Right hindlimb (tissue), 1 donor: ENCODE results near the gene CCDC38.
"Not testable (repeated sequence)": the region's sequence is repeated elsewhere in the genome, so short reads cannot be mapped to it uniquely, and the experiment has no call there.

Source experiments
- DNase-seq: peaks from one replicate; pipeline ENCODE4 v3.0.0-alpha.2; 2018

Gene CCDC38

DNA sequence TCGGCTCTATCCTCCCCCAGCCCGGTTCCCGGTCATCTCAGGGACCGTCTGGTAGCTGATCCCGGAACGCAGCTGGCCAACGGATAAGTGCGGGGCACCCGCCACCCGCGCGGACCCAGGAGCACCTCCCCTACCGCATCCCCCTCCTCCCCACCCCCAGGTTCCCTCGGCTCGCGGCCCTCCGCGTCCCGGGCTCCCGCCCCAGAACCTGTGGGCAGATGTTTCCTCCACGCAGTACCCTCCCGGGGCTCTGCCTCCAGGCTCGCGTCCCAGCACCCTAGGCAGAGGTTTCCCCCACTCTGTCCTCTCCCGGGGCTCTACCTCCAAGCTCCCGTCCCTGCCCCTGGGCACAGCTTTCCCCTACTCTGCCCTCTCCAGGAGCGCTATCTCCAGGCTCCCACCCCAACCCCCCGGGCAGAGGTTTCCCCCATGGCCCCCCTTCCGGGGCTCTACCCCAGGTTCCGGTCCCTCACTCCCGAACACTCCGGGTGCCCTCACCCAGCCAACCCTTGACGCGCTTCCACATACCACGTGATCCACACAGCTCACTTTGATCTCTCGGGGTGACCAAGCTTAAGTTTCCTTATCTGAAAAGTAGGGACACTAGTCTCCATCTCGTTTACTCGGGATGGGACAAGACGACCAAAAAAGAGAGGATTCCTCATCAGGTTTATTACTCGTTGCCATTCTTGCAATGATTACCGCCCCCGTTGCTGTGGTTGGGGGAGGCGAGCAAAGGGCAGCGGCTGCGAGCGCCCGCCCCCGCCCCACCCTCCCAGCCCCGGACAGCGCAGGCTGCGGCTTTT lies at the start of gene CCDC38:
Gene CCDC38 (minus strand): TSS at position 91 of the 806 bp plus-strand sequence. CDS start 6,105 bp downstream, outside the sequence.
- DNase-seq, result peak; percentile 73

DNA sequence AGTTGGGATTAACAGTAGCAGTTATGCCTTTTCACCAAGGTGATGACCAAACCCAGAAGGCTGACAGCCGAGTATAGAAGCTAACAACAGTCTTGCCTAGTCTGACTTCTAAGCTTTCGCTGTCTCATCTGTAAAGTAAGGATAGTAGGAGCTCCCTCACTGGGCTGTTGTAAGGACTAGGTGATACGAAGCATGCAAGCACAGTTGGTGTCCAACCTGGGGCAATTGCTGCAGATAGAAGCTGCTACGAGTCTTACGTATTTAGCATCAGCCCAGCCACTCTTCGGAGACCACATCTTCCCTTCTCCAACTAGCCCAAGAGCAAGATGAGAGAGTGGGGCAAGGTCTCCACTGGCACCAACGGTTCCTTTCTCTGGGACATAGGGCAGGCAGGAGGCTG lies 47.7 kb upstream of the CCDC38 start:
- no peak for DNase-seq

DNA sequence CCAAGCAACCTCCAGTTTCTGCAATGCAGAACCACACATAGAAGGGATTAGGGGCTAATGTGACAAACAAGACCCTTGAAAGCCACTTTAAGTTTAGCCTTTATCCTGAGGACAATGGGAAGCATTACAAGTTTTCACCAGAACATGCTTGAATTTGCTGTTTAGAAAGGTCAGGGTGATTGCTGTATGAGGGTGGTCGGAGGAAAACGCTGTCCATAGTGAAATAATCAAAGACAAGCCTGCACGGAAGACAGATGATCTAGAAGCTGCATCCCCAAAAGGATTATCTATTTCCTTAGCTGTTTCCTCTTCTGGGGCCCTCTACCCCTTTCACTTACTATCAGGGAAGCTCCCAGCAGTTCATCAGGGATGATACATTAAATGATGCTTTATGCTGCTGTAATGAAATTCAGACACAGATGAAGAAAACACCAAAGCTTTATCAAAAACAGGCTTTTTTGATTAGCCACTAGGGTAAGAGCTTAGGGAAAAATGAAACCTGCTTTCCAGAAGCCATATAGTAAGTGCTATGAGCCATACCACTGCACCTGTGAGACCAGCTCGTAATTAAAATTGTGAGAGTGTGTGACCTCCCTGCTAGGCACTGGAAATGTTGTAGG lies 47.2 kb upstream of the CCDC38 start:
- no peak for DNase-seq

DNA sequence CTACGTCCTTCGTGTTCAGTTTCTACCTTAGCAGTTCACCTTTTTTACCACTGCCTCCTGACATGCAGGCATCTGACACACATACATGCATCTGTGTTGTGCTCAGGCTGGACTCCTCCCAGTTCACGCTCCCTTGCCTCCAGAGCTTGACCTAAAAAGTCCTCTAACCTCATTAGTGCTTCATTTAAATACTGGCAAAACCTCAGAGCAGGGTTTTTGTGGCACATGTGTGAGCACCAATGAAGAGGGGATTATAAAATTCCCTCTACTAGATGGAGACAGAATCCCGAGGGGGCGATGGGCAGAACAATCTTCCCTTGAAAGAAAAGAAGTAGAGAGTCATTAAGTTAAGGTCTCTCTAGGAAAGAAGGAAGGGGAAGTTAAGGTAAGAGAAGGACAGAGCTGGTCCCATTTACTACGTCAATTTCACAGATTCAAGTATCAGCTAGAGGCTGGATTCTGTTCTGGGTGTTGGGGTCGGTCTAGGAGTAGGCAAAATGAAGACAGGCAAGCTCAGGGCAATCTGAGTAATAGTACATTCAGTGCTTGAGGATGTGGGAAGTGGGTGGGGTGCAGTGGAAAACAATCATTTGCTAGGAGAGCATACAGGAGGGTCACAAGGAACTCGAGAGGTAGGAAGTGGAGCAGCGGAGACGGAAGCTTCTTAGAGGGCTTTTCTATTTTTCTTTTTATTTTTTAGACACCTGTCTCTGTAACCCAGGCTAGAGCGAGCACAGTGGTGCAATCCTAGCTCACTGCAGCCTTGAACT lies 46.3 kb upstream of the CCDC38 start:
- no peak for DNase-seq

DNA sequence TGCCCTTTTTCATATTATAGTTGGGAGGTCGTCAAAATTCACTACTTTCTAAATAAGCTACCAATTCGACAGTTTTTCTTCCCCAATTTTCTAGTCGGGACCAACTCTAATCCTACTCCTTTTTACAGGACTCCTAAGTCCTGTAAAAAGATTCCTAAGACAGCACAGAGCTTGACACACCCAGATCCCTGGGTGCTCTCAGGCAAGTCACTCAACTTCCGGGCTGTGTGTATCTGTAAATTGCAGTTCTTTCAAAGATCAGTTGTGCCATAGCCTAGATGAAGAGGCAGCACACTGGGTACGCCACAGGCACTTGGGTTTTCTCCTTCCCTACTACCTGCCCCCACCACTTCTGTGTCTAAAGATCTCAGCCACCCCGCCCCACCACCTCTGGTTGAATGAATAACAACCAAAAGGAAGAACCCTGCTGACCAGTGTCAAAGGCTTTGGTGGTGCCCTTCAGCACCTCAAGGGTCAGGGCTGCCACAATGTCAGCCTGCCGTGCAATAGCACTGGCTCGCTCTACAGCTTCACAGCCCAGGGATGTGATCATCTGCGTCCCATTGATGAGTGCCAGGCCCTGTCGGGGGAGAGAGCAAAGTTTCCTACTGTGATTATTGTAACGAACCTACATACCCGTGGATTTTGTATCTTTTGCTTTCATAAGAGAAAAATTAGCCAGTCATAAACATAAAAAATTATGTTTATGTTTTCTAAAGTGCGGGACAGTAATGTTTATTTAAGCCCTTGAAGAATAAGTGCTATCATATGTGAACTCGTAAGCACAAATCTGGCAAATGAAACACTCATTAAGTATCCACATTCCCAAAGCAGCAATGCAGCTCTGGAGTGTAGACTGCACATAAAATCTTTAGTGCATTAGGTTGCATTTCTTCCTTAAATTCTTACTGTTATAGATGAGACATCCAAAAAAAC lies 44.5 kb upstream of the CCDC38 start:
- DNase-seq, result no peak

DNA sequence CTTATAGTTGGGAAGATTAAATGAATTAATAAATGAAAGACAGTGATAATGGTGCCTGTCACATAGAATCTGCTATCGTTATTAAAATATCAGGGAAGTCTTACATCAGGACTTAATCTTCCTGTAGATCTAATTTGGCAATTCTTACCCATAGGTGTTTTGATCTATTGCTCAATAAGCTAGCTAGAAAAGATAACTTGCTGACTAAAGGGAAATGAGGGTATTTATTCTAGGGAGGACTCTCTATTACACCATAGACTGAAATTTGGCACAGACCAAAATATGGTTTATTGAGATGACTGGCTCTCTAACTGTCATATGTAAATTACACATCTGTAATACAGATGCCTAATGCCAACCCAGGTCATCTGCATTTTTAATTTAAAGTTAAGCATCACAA lies 42.3 kb upstream of the CCDC38 start:
- DNase-seq, result no peak

DNA sequence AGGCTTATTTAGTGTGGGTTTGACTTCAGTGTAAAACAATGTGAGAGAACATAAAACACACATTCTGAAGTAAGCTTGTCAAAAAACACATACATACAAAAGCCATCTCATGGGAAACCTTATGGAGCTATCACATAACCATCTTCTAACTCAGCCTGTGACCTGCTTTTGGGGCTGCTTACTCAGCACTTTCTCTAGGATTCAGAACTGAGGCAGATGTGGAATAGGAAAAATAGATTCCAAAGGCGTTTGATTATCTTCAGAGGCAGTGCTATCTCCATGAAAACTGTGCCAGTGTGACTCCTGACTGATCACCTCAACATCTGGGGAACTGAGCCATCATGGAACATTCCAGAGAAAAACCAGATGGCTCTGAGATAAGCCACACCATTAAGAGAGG lies 40.2 kb upstream of the CCDC38 start:
- DNase-seq, result no peak

DNA sequence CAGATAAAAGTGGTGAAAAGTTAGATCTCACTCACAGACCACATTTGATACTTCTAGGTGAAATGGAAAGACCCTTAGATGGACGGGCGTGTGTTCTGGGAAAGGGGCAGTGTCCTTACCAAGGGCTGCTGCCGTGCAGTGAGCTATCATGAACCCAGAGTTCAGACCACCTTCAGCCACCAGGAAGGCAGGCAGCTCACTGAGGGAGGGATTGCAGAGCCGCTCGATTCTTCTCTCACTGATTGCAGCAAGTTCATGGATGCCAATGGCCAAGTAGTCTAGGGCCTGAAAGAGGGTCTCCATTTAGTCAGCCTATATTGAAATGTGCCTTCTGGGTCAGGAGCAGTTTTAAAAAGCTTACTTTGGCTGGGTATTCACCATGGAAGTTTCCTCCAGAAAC lies 38.0 kb upstream of the CCDC38 start:
- DNase-seq, result no peak

DNA sequence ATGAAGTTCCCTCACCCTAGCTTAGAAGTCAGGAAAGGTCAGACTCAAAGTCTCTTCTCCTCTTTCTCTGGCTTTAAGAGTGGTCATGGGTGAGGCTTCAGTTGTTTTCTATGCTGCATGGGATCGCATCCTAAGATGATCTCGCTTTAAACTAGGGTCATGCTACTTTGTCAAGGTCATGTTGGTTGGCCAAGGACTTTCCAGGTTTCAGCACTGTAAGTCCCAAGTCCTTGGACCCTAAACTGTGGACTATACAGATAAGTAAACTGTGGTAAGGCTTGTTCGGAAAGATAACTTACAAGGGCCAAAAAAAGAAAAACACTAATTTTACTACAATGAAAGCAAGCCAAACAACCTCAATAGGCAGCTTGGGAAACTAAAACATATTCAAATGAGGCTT lies 36.4 kb upstream of the CCDC38 start:
- DNase-seq, result no peak

DNA sequence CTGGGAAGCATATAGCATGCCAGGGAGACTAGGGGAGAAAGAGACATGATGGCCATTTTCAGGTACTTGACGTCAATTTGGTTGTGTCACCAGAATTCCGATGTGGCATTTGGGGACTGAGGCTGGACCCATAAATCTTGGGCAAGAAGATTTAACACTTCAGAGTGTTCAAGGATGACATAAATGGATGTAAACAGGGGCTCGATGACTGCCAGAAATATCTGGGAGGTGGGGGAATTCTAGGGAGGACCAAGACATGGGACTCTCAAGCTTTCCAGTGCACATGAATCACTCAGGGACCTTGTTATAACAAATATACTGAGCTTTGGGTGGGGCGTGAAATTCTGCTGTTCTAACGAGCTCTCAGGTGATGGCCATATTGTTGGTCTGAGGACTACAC lies 35.9 kb upstream of the CCDC38 start:
- DNase-seq, result no peak

DNA sequence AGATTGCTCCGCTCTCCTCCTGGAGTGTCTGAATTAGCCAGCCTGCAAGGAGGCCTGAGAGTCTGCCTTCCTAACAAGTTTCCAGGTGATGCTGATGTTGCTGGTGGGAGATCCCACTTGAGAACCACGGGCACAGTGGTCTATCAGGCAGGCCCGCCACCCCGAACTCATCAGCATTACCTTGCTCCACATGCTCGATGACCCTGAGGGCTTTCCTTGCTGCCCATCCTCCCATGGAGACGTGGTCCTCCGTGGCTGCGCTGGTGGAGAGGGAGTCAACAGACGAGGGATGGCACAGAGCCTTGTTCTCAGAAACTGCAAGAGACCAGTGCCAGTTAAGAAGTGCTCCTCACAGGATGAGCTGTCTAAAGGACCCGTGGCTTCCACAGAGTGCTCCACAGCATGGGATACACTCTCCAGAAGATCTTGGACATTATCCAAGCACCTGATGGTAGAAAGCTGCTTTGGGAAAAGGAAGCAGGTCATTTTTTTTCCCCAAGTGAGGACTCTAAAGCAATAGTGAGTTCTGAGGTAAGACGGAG lies 35.4 kb upstream of the CCDC38 start:
- no peak for DNase-seq

DNA sequence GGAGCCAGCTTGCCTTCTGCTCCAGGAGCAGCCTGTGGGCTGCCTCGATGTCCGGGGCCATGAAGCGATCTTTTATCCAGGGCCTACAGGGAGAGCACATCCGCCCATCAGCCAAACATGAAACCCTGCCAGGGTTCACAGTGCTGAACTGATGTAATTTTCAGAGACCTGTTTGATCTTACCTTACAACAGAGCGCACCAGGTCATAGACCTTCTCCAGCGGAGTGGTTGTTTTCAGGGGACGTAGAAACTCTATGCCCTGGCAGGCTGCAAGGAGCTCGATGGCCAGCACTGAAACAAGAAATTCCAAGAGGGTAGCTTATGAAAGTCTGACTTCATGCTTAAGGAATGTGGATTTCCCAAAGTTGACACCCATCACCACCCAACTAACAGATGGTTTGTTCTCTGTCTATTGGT lies 34.0 kb upstream of the CCDC38 start:
- no peak for DNase-seq

DNA sequence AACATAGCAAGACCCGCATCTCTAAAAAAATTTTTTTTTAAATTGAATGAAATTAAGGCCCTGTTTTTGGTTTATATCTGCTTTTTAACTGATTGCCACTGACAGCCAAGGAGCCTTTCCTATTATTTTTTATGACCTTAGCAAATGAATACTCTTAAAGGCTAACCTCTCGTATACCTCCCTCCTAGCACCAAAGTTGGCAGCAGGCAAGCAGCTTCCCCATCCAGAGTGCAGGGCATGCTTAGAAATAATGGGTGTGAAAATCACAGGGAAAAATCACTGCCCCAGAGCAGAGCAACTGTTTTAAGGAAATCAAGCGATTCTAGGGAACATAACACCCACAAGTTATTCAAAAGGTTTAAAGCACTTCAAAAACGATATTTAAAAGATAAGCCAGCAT lies 33.1 kb upstream of the CCDC38 start:
- no peak for DNase-seq

DNA sequence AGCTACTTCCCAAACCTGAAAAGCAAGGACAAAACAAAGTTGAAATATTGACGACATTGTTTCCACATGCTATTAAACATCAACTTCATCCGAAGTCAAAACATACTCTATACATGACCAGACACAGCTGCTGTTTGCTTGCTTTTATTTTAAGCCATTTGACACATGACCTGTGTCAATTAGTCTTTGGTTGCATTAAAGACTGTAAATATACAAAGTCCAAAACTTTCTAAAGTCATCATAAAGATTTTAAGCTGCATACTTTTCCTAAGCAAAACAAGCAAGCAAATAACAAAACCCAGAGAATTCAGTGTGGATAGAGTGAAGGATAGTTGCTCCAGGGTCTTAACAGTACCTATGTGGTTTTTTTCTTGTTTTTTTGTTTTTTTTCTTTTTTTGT lies 31.9 kb upstream of the CCDC38 start:
- DNase-seq, result no peak

DNA sequence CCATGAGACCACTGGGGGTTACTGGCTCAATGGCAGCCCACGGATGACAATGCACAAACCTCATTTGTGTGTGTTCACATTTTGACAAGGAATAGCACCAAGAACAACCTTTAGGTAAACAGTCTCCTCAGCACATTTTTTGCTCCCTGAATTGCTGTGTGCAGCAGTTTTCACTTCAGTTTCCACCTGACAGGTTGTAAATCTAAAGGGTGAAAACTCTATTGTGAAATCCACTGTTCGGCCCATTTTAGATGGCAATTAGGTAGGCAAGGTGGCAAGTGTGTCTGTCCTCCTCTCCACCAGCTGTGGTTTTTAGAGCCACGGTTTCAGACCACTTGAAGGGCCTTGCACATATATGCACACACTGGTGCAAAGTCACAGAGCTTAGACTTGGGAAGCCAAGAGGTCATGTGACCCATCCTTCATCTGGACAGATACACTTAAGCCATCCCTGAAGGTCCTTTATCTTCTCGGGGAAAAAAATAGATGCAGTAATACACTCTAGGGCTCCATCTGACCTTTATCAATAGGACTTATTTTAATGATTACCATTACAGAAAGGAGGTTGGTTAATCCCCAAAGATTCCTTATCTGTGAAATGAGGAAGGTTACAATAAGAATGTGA lies 30.5 kb upstream of the CCDC38 start:
- no peak for DNase-seq

DNA sequence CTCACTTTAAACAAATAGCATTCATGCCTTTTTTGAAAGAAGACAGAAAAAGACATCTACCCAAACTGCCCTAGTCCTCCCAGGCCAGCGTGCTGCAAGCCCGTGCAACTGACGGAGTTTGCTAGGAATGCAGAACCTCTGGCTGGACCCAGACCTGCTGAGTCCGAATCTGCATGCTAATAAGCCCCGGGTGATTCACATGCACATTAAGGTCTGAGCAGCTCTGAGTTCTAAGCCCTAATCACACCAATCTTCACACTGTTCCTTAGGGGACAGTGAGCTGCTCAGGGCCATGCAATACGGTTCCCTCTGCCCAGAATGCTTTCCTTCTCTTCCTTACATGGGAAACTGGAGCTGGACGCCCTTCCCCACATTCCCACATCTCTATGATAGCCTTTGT lies 28.5 kb upstream of the CCDC38 start:
- DNase-seq, result no peak

DNA sequence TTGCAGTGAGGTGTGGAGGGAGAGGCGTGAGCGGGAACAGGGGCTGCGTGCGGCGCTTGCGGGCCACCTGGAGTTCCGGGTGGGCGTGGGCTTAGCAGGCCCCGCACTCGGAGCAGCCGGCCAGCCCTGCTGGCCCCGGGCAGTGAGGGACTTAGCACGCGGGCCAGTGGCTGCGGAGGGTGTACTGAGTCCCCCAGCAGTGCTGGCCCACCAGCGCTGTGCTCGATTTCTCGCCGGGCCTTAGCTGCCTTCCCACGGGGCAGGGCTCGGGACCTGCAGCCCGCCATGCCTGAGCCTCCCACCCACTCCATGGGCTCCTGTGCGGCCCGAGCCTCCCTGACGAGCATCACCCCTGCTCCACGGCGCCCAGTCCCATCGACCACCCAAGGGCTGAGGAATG lies 26.7 kb upstream of the CCDC38 start:
- DNase-seq, result not testable (repeated sequence)

DNA sequence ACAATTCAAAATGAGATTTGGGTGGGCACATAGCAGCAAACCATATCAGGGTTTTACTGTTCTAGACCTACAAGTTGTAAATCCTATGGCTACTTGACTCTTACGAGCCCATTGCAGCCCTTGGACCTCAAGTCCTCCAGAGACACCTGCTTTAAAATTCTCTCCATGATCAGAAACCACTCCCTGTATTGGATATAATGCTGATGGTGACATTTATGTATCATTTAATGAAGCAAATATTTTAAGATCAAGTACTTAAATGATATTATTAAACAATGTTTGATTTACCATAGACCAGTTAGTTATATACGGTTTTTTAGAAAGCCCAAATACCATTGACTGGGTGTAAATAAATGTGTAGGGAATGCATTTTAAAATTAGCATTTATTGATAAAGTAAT lies 24.9 kb upstream of the CCDC38 start:
- DNase-seq, result no peak

DNA sequence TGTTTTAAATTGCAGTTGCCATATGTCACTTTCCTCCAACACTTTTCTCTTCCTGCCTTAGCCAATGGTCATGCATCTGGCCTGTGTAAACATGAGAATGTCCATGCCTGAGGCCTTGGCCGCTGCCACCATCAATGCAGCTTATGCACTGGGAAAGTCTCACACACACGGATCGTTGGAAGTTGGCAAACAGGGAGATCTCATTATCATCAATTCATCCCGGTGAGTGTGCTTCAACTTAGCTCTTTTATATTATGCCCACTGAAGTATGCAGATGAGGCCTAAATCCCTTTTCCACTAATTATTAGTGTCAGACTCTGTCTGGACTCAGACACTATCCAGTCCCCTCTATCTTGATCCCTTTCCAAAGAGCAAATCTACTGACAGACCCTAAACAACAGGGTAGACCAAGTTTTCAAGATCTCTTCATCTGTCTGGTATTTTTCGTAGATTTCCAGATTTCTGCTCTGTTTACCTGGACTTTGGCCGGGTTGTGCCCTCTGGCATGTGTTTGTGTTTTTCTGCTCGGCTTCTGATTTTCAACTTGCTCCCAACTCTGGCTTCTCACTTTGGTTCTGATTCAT lies 24.0 kb upstream of the CCDC38 start:
- DNase-seq, result no peak

DNA sequence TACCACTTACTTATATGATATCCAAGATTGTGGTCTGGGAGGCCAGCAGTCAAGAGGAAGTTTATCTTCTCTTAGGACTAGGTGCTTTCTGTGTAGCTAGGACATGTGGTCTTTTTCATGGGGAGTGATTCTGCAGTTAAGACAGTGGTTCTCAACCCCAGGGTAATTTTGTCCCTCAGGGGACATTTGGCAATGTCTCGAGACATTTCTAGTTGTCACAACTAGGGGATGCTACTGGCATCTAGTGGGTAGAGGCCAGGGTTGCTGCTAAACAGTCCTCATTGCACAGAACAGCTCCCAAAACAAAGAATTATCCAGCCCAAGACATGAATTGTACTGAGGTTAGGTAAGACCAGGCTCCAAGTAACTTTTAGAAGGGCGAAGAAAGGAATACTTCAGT lies 20.7 kb upstream of the CCDC38 start:
- no peak for DNase-seq

DNA sequence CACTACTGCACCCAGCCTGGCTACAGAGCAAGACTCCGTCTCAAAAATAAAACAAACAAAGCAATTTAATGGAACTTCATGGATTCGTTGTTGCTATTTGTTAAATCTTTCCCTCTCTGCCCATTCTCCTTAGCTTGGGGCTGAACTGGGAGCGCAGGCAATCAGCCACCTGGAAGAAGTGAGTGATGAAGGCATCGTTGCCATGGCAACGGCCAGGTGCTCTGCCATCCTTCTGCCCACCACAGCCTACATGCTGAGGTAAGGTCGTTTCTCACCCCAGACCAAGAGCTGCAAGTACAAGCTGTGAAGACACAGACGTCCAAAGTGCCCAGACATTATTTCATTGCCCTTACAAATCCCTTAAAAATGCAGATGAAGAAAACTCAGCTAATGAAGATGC lies 19.8 kb upstream of the CCDC38 start:
- DNase-seq, result no peak

DNA sequence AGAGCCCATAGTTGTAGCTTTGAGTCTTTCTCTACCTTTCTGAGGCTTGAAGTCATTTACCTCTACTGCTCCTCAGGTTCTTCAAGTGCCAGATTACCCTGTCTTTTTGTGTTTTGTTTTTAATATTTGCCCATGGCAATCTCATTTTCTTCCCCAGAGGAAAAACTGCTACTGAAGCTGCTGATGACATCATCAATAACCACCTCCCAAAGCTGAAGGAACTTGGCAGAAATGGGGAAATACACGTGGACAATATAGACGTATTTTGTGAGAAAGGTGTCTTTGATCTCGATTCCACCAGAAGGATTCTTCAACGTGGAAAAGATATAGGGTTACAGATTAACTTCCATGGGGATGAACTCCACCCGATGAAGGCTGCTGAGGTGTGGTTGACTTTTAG lies 17.8 kb upstream of the CCDC38 start:
- no peak for DNase-seq
